ENCODE results near the gene CRY1. TPM values are rescaled to one million over a fixed set of nuclear protein-coding genes. Genes with fewer than 3 reads are reported as not detected.
A peak's percentile ranks its signal among the peaks of the same experiment; 100 is the strongest.

CRY1 gene
- total RNA-seq (2021; ENCODE audit: unreplicated experiment) (43.8 TPM), Bru-seq, nascent RNA (percentile 83 among the genes with signal in this experiment), BruChase-seq, experiment 1, labeled RNA remaining after a 2-hour chase (percentile 71 among the genes with signal in this experiment), BruChase-seq, experiment 2, labeled RNA remaining after a 6-hour chase (percentile 78 among the genes with signal in this experiment)
- polyA plus RNA-seq (2012; ENCODE audit: insufficient read length) = 17.4 TPM
- long read RNA-seq, transcript CRY1-201 (13 exons, 3,267 nt) = major isoform, 127 of 177 reads
- long read RNA-seq, partial matches to known transcripts = 20 of 177 reads
- long read RNA-seq, other reads (novel, unspliced or antisense) = 30 of 177 reads

- TF ChIP-seq POLR2AphosphoS5 (IDR thresholded peaks at IDR 0.05; ENCODE audit: low read depth, low read length) (peak; percentile 60), REST (IDR thresholded peaks at IDR 0.05; ENCODE audit: insufficient read depth in 1 of 2, low read depth in 2 of 2, low read length in 1 of 2) (no peak), TCF7L2 (IDR thresholded peaks at IDR 0.05; ENCODE audit: low read depth, low read length) (peak; percentile 39; the same call in 1 of the 2 replicates), SIN3A (IDR thresholded peaks at IDR 0.05; ENCODE audit: borderline replicate concordance, insufficient read depth, low read depth, low read length) (peak; percentile 73)
- peak within 1 kb of the TSS; percentile 98 for H3K27ac ChIP-seq (ENCODE audit: low read length)
- POLR2A ChIA-PET = no interaction called here
- in situ Hi-C loops (cut with HindIII; ENCODE audit: low pct_unique_long_range_greater_than_20kb, low sequenced_read_pairs) (no loop called here), intact Hi-C loops (cut with micrococcal nuclease; ENCODE audit: unreplicated experiment) (no loop called here)
- H3K36me3 ChIP-seq (ENCODE audit: control insufficient read depth, insufficient read depth, low read length) = peaks cover 2% of the 10 kb centered on the region; the same call in 1 of the 2 replicates
- ATAC-seq = peak; percentile 94
- no peaks in the 10 kb centered on the region for H3K27me3 ChIP-seq (ENCODE audit: control insufficient read depth, insufficient read depth, low read length)
- CTCF ChIA-PET = interaction anchor here (0.5 kb wide), 2 partner anchors 77 to 250 kb away, joined by 3 to 11 read pairs; no protein-coding TSS in a partner anchor
- H3K9me3 ChIP-seq (ENCODE audit: control insufficient read depth, insufficient read depth, low read depth, low read length) = no peaks in the 10 kb centered on the region; the same call in 1 of the 2 replicates
- DNase-seq (ENCODE audit: low read depth, low spot score) = peak; percentile 83
- no TSS peak for BruUV-seq (replicated peaks)
- H3K4me1 ChIP-seq (ENCODE audit: control insufficient read depth, insufficient read depth, low read length) = peaks cover 15% of the 10 kb centered on the region
- peak within 1 kb of the TSS; percentile 93 to 97 for H3K4me3 ChIP-seq (ENCODE audit: low read depth in 2 of 2, low read length in 2 of 2)
Observed at GRCh38 chr12:107093417-107094182, at the start of gene CRY1. CRY1 (minus strand) TSS chr12:107093549; CDS start chr12:107092961, 588 bp downstream.

- TF ChIP-seq CTCF (IDR thresholded peaks at IDR 0.05) = no peak
- TF ChIP-seq TCF7L2 (IDR thresholded peaks at IDR 0.05; ENCODE audit: low read depth, low read length) = no peak
- no peak for TF ChIP-seq REST (IDR thresholded peaks at IDR 0.05; ENCODE audit: insufficient read depth in 1 of 2, low read depth in 2 of 2, low read length in 1 of 2)
- no peak for TF ChIP-seq POLR2AphosphoS5 (IDR thresholded peaks at IDR 0.05; ENCODE audit: low read depth, low read length)
- TF ChIP-seq SIN3A (IDR thresholded peaks at IDR 0.05; ENCODE audit: borderline replicate concordance, insufficient read depth, low read depth, low read length) = no peak
- Histone ChIP-seq H3K4me1 (ENCODE audit: control insufficient read depth, insufficient read depth, low read length) (no peaks in the 10 kb centered on the region), H3K27ac (ENCODE audit: low read length) (no peak overlapping the region), H3K27me3 (ENCODE audit: control insufficient read depth, insufficient read depth, low read length) (no peaks in the 10 kb centered on the region), H3K4me3 (ENCODE audit: low read depth in 2 of 2, low read length in 2 of 2) (no peak overlapping the region), H3K36me3 (ENCODE audit: control insufficient read depth, insufficient read depth, low read length) (no peaks in the 10 kb centered on the region), H3K9me3 (ENCODE audit: control insufficient read depth, insufficient read depth, low read depth, low read length) (no peaks in the 10 kb centered on the region)
- DNase-seq (ENCODE audit: low read depth, low spot score) = no peak
- ATAC-seq = no peak
- BruUV-seq (replicated peaks) = no TSS peak
- intact Hi-C loops (cut with micrococcal nuclease; ENCODE audit: unreplicated experiment) = no loop called here
- CTCF ChIA-PET = no interaction called here
- POLR2A ChIA-PET = no interaction called here
- in situ Hi-C loops (cut with HindIII; ENCODE audit: low pct_unique_long_range_greater_than_20kb, low sequenced_read_pairs) = no loop called here
Observed at GRCh38 chr12:107139787-107140186, 46.4 kb upstream of the CRY1 start.
